KMS-11 (cell line): ENCODE results near the gene HMGXB3.

Experiments
- H2AFZ ChIP-seq: fragments of 200-600 bp; sonication (generic); 2 replicates; pipeline ENCODE4 v1.6.1; 2016; ENCODE audit warnings: antibody characterized with exemption, mixed run types, low read depth
- H3K27ac ChIP-seq: fragments of 200-600 bp; sonication (generic); 2 replicates; pipeline ENCODE4 v1.6.1; 2016; ENCODE audit warnings: mild to moderate bottlenecking, mixed run types
- H3K27me3 ChIP-seq: fragments of 200-600 bp; sonication (generic); 2 replicates; pipeline ENCODE4 v1.6.1; 2017; ENCODE audit warnings: mild to moderate bottlenecking, low read depth, mixed run types, moderate library complexity; ENCODE audit not compliant: insufficient read depth
- H3K36me3 ChIP-seq: fragments of 200-600 bp; sonication (generic); 2 replicates; pipeline ENCODE4 v1.6.1; 2017; ENCODE audit warnings: mild to moderate bottlenecking, mixed run types; ENCODE audit not compliant: insufficient read depth
- H3K4me1 ChIP-seq: fragments of 200-600 bp; sonication (generic); 2 replicates; pipeline ENCODE4 v1.6.1; 2016; ENCODE audit warnings: mild to moderate bottlenecking, low read depth, mixed run types; ENCODE audit not compliant: poor library complexity, severe bottlenecking
- H3K4me2 ChIP-seq: fragments of 200-600 bp; sonication (generic); 2 replicates; pipeline ENCODE4 v1.7.0; 2016; ENCODE audit warnings: mild to moderate bottlenecking, mixed run types
- H3K4me3 ChIP-seq: fragments of 200-600 bp; sonication (generic); IDR thresholded peaks from 2 replicates; pipeline ENCODE4 v1.6.1; 2017; ENCODE audit warnings: low read depth, low read length, mixed read lengths; ENCODE audit not compliant: insufficient read depth
- H3K79me2 ChIP-seq: fragments of 200-600 bp; sonication (generic); 2 replicates; pipeline ENCODE4 v1.6.1; 2016; ENCODE audit warnings: low read depth, mixed run types; ENCODE audit not compliant: insufficient read depth
- H3K9ac ChIP-seq: fragments of 200-600 bp; sonication (generic); 2 replicates; pipeline ENCODE4 v1.6.1; 2016; ENCODE audit warnings: mild to moderate bottlenecking, mixed run types
- H4K20me1 ChIP-seq: fragments of 200-600 bp; sonication (generic); 2 replicates; pipeline ENCODE4 v1.6.1; 2016; ENCODE audit warnings: mild to moderate bottlenecking, mixed run types; ENCODE audit not compliant: insufficient read depth
- TF ChIP-seq, protein P1 (sequence below): fragments of 200-600 bp; sonication (generic); conservative IDR thresholded peaks from 2 replicates; pipeline ENCODE4 v1.6.1; 2017; ENCODE audit warnings: low read depth, mild to moderate bottlenecking, antibody characterized with exemption, low read length, moderate library complexity, mixed read lengths

Gene HMGXB3

DNA sequence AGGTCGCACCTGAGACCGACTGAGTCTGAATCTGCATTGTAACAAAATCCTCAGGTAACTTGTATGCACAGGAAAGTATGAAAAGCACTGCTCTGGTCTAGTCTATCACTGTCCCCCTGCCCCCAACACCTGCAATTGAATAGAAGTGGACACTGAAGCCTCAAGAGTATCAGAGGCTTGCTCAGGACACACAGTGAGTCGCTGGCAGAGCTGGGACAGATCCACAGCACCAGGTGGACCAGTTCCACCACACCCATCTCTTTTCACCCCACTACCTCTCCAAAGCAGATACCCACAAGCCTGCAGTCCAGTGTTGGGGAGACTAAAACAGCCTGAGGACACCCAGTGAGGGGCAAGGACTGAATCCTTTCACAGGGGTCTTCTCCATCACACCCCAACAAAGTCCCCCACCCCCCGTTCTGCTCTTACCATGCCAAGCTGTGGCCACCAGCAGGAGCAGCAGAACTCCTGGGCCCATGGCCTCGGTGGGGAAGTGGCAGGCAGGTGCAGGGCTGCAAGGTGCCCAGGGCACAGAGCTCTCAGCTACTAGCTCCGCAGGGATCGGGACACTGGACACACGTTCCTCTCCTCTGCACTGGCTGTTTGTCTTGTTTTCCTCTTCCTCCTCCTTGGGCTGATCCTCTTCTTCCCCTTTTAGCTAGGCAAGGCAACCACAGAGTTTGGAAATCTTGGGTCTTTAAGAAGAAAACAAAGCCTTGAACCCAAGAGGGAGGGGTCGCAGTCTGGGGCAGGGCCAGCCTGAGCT lies 85.6 kb downstream of the HMGXB3 start, which contains the start of gene CSF1R:
Gene CSF1R, minus strand, starts transcription at position 605 of the 766 bp plus-strand sequence. Its CDS starts 127 bp downstream, at position 478.
- Histone ChIP-seq H3K4me1 (no peaks in the 10 kb centered on the region), H3K79me2 (no peaks in the 10 kb centered on the region), H3K4me2 (no peak within 1 kb of the TSS), H3K36me3 (no peaks in the 10 kb centered on the region), H4K20me1 (no peaks in the 10 kb centered on the region), H2AFZ (no peak within 1 kb of the TSS), H3K27me3 (no peaks in the 10 kb centered on the region), H3K27ac (no peak within 1 kb of the TSS), H3K4me3 (no peak within 1 kb of the TSS), H3K9ac (no peak within 1 kb of the TSS)
- TF ChIP-seq, protein P1, sequence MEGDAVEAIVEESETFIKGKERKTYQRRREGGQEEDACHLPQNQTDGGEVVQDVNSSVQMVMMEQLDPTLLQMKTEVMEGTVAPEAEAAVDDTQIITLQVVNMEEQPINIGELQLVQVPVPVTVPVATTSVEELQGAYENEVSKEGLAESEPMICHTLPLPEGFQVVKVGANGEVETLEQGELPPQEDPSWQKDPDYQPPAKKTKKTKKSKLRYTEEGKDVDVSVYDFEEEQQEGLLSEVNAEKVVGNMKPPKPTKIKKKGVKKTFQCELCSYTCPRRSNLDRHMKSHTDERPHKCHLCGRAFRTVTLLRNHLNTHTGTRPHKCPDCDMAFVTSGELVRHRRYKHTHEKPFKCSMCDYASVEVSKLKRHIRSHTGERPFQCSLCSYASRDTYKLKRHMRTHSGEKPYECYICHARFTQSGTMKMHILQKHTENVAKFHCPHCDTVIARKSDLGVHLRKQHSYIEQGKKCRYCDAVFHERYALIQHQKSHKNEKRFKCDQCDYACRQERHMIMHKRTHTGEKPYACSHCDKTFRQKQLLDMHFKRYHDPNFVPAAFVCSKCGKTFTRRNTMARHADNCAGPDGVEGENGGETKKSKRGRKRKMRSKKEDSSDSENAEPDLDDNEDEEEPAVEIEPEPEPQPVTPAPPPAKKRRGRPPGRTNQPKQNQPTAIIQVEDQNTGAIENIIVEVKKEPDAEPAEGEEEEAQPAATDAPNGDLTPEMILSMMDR = no peak

DNA sequence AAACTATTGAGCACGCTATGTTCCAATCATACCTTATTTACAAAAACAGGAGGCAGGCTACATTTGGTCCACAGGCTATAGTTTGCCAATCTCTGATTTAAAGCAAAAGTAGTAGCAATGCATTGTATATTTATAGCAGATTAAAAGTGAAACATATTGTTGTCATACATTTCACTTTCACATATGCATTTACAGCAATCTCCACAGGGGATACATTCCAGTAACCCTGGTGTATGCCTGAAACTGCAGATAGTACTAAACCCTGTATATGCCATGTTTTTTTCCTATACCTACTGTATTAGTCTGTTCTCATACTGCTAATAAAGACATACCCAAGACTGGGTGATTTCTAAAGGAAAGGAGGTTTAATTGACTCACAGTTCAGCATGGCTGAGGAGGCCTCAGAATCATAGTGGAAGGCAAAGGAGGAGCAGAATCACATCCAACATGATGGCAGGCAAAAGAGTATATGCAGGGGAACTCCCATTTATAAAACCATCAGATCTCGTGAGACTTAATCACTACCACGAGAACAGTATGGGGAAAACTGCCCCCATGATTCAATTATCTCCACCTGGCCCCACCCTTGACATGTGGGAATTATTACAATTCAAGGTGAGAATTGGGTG lies 91.7 kb downstream of the HMGXB3 start:
- Histone ChIP-seq H4K20me1 (no peaks in the 10 kb centered on the region), H3K4me2 (no peak overlapping the region), H3K4me3 (no peak overlapping the region), H3K36me3 (no peaks in the 10 kb centered on the region), H3K4me1 (no peaks in the 10 kb centered on the region), H3K27me3 (no peaks in the 10 kb centered on the region), H3K27ac (no peak overlapping the region), H3K9ac (no peak overlapping the region), H3K79me2 (no peaks in the 10 kb centered on the region), H2AFZ (no peak overlapping the region)
- TF ChIP-seq, protein P1 = no peak

DNA sequence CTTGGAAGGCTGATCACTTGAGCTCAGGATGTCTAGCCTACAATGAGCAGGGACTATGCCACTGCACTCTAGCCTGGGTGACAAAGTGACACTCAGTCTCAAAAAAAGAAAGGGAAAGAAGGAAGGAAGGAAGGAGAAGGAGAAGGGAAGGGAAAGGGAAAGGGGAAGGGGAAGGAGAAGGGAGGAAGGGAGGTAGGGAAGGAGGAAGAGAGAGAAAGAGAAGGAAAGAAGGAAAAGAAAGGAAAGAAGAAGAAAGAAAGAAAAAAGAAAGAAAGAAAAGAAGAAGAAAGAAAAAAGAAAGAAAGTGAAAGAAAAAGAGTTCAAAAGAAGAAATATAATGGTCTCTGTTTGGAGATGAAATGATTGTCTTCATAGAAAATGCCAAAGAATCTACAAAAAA lies 96.6 kb downstream of the HMGXB3 start:
- H2AFZ ChIP-seq = no peak overlapping the region
- peaks cover 3% of the 10 kb centered on the region for H3K4me1 ChIP-seq
- H3K4me3 ChIP-seq = no peak overlapping the region
- no peaks in the 10 kb centered on the region for H3K79me2 ChIP-seq
- H3K27me3 ChIP-seq = no peaks in the 10 kb centered on the region
- H4K20me1 ChIP-seq = no peaks in the 10 kb centered on the region
- H3K36me3 ChIP-seq = no peaks in the 10 kb centered on the region
- H3K27ac ChIP-seq = no peak overlapping the region
- TF ChIP-seq, protein P1 = no peak
- no peak overlapping the region for H3K9ac ChIP-seq
- H3K4me2 ChIP-seq = no peak overlapping the region

DNA sequence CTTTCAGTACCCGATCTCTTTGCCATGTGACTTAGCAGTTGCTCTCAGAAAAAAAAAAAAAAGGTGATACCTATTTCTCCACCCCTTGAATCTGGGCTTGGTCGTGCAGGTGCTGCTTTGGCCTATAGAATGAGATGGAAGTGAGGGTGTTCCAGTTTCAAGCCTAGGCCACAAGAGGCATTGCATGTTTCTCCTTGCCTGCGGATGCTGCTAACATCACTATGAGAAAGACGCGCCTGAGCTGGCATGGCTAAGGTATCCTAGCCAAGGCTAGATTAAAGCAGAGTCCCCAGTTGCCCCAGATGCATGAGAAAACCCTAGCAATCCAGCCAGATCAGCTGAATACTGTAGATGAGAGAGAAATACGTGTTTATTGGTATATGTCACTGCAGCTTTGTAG lies 100.5 kb downstream of the HMGXB3 start:
- Histone ChIP-seq H2AFZ (no peak overlapping the region), H3K79me2 (no peaks in the 10 kb centered on the region), H4K20me1 (no peaks in the 10 kb centered on the region), H3K4me1 (peaks cover 18% of the 10 kb centered on the region), H3K27ac (no peak overlapping the region), H3K27me3 (no peaks in the 10 kb centered on the region), H3K4me2 (no peak overlapping the region), H3K36me3 (no peaks in the 10 kb centered on the region), H3K4me3 (no peak overlapping the region), H3K9ac (no peak overlapping the region)
- TF ChIP-seq, protein P1 = no peak
